Measurements from ENCODE around the gene COG2.

DNA sequence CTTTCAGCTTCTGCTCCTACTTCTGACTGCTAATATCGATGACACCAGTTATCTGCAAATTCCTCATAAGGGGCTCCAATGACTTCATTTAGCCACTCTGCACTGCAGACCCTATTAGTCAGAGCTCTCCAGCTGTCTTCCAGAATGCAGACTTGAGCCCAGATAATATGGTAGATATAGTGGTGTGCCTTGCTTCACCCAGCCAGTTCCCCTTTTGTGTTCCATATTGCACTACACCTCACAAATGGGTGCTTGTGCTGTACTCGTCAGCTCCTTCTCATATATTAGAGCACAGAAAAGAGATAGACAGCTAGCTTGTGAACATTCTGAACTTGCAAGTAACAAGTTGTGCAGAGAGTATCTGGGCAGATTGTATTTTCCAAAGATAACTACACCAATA lies 23.7 kb upstream of the COG2 start:
- TF ChIP-seq POLR2A (IDR thresholded peaks at IDR 0.05) (no peak), POLR2AphosphoS5 (IDR thresholded peaks at IDR 0.05) (no peak)
